Uterus (tissue), 4 donors: ENCODE data around the gene RFX3. TPM values are rescaled to one million over a fixed set of nuclear protein-coding genes. Genes with fewer than 3 reads are reported as not detected.
A peak's percentile ranks its signal among the peaks of the same experiment; 100 is the strongest.

Source experiments
- DNase-seq, 2 donors: peaks; one replicate each; pipeline ENCODE4 v3.0.0-alpha.2; 2019 to 2020
- H3K27ac ChIP-seq, 2 donors: fragments of 200-600 bp; sonication (generic); 1 replicate in 1 of 2; 2 replicates in 1 of 2; pipeline ENCODE4 v1.5.1; 2016 to 2018
- H3K27me3 ChIP-seq, 2 donors: fragments of 200-600 bp; sonication (generic); one replicate each; pipeline ENCODE4 v1.5.1; 2018 to 2019; ENCODE audit warnings: control low read depth in 1 of 2
- H3K36me3 ChIP-seq, 2 donors: fragments of 200-600 bp; sonication (generic); one replicate each; pipeline ENCODE4 v1.5.1; 2019; ENCODE audit warnings: control low read depth in 1 of 2
- H3K4me1 ChIP-seq, 2 donors: fragments of 200-600 bp; sonication (generic); one replicate each; pipeline ENCODE4 v1.5.1; 2018 to 2019; ENCODE audit warnings: control low read depth in 1 of 2
- H3K4me3 ChIP-seq, 2 donors: fragments of 200-600 bp; sonication (generic); 1 replicate in 1 of 2; 2 replicates in 1 of 2; pipeline ENCODE4 v1.5.1; 2018 to 2019; ENCODE audit warnings: mild to moderate bottlenecking in 1 of 2
- H3K9me3 ChIP-seq, 2 donors: fragments of 200-600 bp; sonication (generic); one replicate each; pipeline ENCODE4 v1.5.1; 2019; ENCODE audit warnings: control low read depth in 1 of 2
- CTCF ChIP-seq, 4 experiments: fragments of 200-600 bp in 2 of 4; fragments of 450-650 bp in 2 of 4; sonication (generic) in 2 of 4; IDR thresholded peaks; one replicate each; pipeline ENCODE4 v1.5.1; 2016 to 2019; ENCODE audit warnings: antibody characterized with exemption in 4 of 4, mild to moderate bottlenecking in 2 of 4, moderate library complexity in 1 of 4
- POLR2A ChIP-seq, 2 donors: fragments of 450-650 bp; IDR thresholded peaks; one replicate each; pipeline ENCODE4 v1.6.1; 2016; ENCODE audit warnings: antibody characterized with exemption in 2 of 2, mild to moderate bottlenecking in 1 of 2, moderate library complexity in 1 of 2
- intact Hi-C: fragments of 100-400 bp; cut with DNase I; formaldehyde crosslinking; loops from one replicate; pipeline ENCODE4 v1.15.1; 2023; ENCODE audit warnings: low total_unique reads
- total RNA-seq, 4 donors: library from RNA; depleted of rRNA in 3 of 4; stranded (reverse); fragments of >200 nt in 3 of 4; gene quantifications; one replicate each; pipeline versions ENCODE4 v1.1.0 to v1.2.4, GENCODE V29; 2014 to 2023
- donor health status: DM: yes; HTN: yes; CAD: no.

RFX3 gene
- total RNA-seq, 4 donors from 2014 or later, result 8.5 to 43.3 (median 21.9) TPM

- TF ChIP-seq POLR2A (IDR thresholded peaks at IDR 0.05) (no peak), CTCF (IDR thresholded peaks at IDR 0.05) (no peak)
- Histone ChIP-seq H3K27me3 (no peaks in the 10 kb centered on the region), H3K4me1 (no peaks in the 10 kb centered on the region), H3K27ac (no peak overlapping the region), H3K4me3 (no peak overlapping the region), H3K36me3 (no peaks in the 10 kb centered on the region), H3K9me3 (no peaks in the 10 kb centered on the region)
- DNase-seq, result no peak
- intact Hi-C loops, result no loop called here
These were observed 51.0 kb downstream of the RFX3 start for GRCh38 chr9:3474821-3475220.

GRCh38 chr9:3473405-3473804 lies 52.4 kb downstream of the RFX3 start:
- no peak overlapping the region for H3K4me3 ChIP-seq
- H3K4me1 ChIP-seq, result no peaks in the 10 kb centered on the region
- no peaks in the 10 kb centered on the region for H3K36me3 ChIP-seq
- no peak overlapping the region for H3K27ac ChIP-seq
- no peak for DNase-seq
- no peak for TF ChIP-seq POLR2A (IDR thresholded peaks at IDR 0.05)
- TF ChIP-seq CTCF (IDR thresholded peaks at IDR 0.05), result no peak
- H3K9me3 ChIP-seq, result no peaks in the 10 kb centered on the region
- intact Hi-C loops, result no loop called here
- H3K27me3 ChIP-seq, result no peaks in the 10 kb centered on the region

GRCh38 chr9:3471883-3472282 lies 53.9 kb downstream of the RFX3 start:
- TF ChIP-seq POLR2A (IDR thresholded peaks at IDR 0.05) (no peak), CTCF (IDR thresholded peaks at IDR 0.05) (no peak)
- Histone ChIP-seq H3K27ac (no peak overlapping the region), H3K4me3 (no peak overlapping the region), H3K9me3 (no peaks in the 10 kb centered on the region), H3K4me1 (no peaks in the 10 kb centered on the region), H3K36me3 (no peaks in the 10 kb centered on the region), H3K27me3 (no peaks in the 10 kb centered on the region)
- intact Hi-C loops, result no loop called here
- DNase-seq, result no peak

- Histone ChIP-seq H3K27me3 (no peaks in the 10 kb centered on the region), H3K27ac (no peak overlapping the region), H3K9me3 (no peaks in the 10 kb centered on the region), H3K4me3 (no peak overlapping the region), H3K36me3 (no peaks in the 10 kb centered on the region), H3K4me1 (no peaks in the 10 kb centered on the region)
- TF ChIP-seq POLR2A (IDR thresholded peaks at IDR 0.05) (no peak), CTCF (IDR thresholded peaks at IDR 0.05) (no peak)
- intact Hi-C loops, result no loop called here
- DNase-seq, result no peak
These were observed 57.2 kb downstream of the RFX3 start for GRCh38 chr9:3468421-3469205.

- no peak overlapping the region for H3K27ac ChIP-seq
- peak; percentile 37 to 56 (median 43) for TF ChIP-seq CTCF (IDR thresholded peaks at IDR 0.05)
- TF ChIP-seq POLR2A (IDR thresholded peaks at IDR 0.05), result no peak
These were observed 58.1 kb downstream of the RFX3 start for GRCh38 chr9:3467593-3468219.

More at GRCh38 chr9:3467593-3468219, 58.1 kb downstream of the RFX3 start:
- intact Hi-C loops, result no loop called here
- Histone ChIP-seq H3K36me3 (no peaks in the 10 kb centered on the region), H3K4me1 (no peaks in the 10 kb centered on the region), H3K4me3 (no peak overlapping the region), H3K9me3 (no peaks in the 10 kb centered on the region), H3K27me3 (no peaks in the 10 kb centered on the region)
- peak in 1 of 2 donors; percentile 31 for DNase-seq
